Endodermal cell (in vitro differentiated cells): ENCODE data around the gene SGF29. TPM values are rescaled to one million over a fixed set of nuclear protein-coding genes. Genes with fewer than 3 reads are reported as not detected.

Experiments
- DNase-seq: peaks from one replicate; pipeline ENCODE4 v3.0.0-alpha.2; 2017
- H3K27ac ChIP-seq: 2 replicates; pipeline ENCODE4 v1.5.1; 2013; ENCODE audit warnings: mild to moderate bottlenecking, low read depth, low read length, moderate library complexity
- H3K27me3 ChIP-seq: 2 replicates; pipeline ENCODE4 v1.6.1; 2013; ENCODE audit warnings: mild to moderate bottlenecking, low read length, moderate library complexity; ENCODE audit not compliant: insufficient read depth, control insufficient read depth, poor library complexity, severe bottlenecking
- H3K36me3 ChIP-seq: 2 replicates; pipeline ENCODE4 v1.7.0; 2013; ENCODE audit warnings: mild to moderate bottlenecking, low read length, moderate library complexity; ENCODE audit not compliant: control insufficient read depth, insufficient read depth
- H3K4me1 ChIP-seq: one replicate; pipeline ENCODE4 v1.7.0; 2013; ENCODE audit warnings: low read length; ENCODE audit not compliant: control insufficient read depth, insufficient read depth
- H3K4me3 ChIP-seq: 2 replicates; pipeline ENCODE4 v1.5.1; 2013; ENCODE audit warnings: mild to moderate bottlenecking, low read length, moderate library complexity
- H3K9ac ChIP-seq: 2 replicates; pipeline ENCODE4 v1.6.1; 2013; ENCODE audit warnings: mild to moderate bottlenecking, low read length, moderate library complexity; ENCODE audit not compliant: poor library complexity, severe bottlenecking; ENCODE audit errors: extremely low read depth
- H3K9me3 ChIP-seq: 2 replicates; pipeline ENCODE4 v1.6.1; 2013; ENCODE audit warnings: mild to moderate bottlenecking, low read length, moderate library complexity; ENCODE audit not compliant: control insufficient read depth
- H3K27ac Mint-ChIP-seq: 2 replicates; pipeline ENCODE4 v1.8.0; 2020; ENCODE audit warnings: mixed read lengths
- H3K27me3 Mint-ChIP-seq: 2 replicates; pipeline ENCODE4 v1.8.0; 2021; ENCODE audit warnings: mild to moderate bottlenecking, mixed read lengths; ENCODE audit not compliant: insufficient read depth
- H3K36me3 Mint-ChIP-seq: 2 replicates; pipeline ENCODE4 v1.8.0; 2020; ENCODE audit warnings: low read depth, mixed read lengths
- H3K4me1 Mint-ChIP-seq: 2 replicates; pipeline ENCODE4 v1.8.0; 2020; ENCODE audit warnings: mixed read lengths
- H3K4me3 Mint-ChIP-seq: 2 replicates; pipeline ENCODE4 v1.8.0; 2020; ENCODE audit warnings: mild to moderate bottlenecking, moderate library complexity, mixed read lengths
- H3K9me3 Mint-ChIP-seq: 2 replicates; pipeline ENCODE4 v1.8.0; 2020; ENCODE audit warnings: mild to moderate bottlenecking, mixed read lengths
- WGBS, 2 experiments: methylation state at CpG; one replicate each; pipeline versions ENCODE4 v1.1.5 to v1.1.7; 2013; ENCODE audit warnings: missing lambda C conversion rate in 2 of 2, mixed read lengths in 1 of 2; ENCODE audit not compliant: insufficient coverage in 1 of 2, insufficient read length in 1 of 2; 5-methylcytosine and 5-hydroxymethylcytosine counted together
- total RNA-seq, 2 donors: library from RNA; stranded (reverse); fragmentation: NEBNext Ultra II Directional in 1 of 2; extraction: Animal tissue kit (Norgen Biotek cat#: 25700) in 1 of 2; gene quantifications; 2 replicates in 1 of 2; 3 replicates in 1 of 2; pipeline ENCODE4 v1.2.1, GENCODE V29; 2021
- TF ChIP-seq, protein P1 (sequence below): fragments of 200-600 bp; sonication (generic); conservative IDR thresholded peaks from 2 replicates; pipeline ENCODE4 v1.5.0; 2021; ENCODE audit warnings: antibody characterized with exemption, mild to moderate bottlenecking

Gene SGF29
- total RNA-seq, 2 donors from 2014 or later: 16.5 to 18.9 TPM

DNA sequence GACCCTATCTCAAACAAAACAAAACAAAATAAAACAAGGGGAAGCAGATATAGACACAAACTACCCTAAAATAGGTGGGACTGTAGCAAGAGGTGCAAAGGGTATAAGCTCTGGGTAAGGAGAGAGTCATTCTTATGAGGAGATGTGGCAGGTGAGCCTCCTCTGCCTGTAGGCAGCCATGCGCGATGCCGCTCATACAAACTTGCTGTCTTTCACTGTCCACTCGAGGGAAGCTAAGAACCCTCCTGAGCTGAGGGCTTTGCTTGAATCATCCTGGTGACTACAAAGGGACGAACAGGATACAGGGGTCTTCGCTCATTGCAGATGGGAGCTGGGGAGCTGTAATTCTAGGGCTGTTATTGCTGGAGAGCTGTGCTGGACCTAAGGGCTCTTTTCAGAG, 32.3 kb upstream of the SGF29 start:
- WGBS, 2 experiments: 86 to 92% methylated on average over 4 to 6 of the region's 6 CpGs
- Histone ChIP-seq H3K36me3 (no peaks in the 10 kb centered on the region), H3K9me3 (peaks cover 9% of the 10 kb centered on the region), H3K27ac (no peak overlapping the region), H3K4me3 (no peak overlapping the region), H3K9ac (no peak overlapping the region), H3K4me1 (no peaks in the 10 kb centered on the region), H3K27me3 (no peaks in the 10 kb centered on the region)
- peaks cover 18% of the 10 kb centered on the region for H3K9me3 Mint-ChIP-seq
- no peak for DNase-seq
- TF ChIP-seq, protein P1, sequence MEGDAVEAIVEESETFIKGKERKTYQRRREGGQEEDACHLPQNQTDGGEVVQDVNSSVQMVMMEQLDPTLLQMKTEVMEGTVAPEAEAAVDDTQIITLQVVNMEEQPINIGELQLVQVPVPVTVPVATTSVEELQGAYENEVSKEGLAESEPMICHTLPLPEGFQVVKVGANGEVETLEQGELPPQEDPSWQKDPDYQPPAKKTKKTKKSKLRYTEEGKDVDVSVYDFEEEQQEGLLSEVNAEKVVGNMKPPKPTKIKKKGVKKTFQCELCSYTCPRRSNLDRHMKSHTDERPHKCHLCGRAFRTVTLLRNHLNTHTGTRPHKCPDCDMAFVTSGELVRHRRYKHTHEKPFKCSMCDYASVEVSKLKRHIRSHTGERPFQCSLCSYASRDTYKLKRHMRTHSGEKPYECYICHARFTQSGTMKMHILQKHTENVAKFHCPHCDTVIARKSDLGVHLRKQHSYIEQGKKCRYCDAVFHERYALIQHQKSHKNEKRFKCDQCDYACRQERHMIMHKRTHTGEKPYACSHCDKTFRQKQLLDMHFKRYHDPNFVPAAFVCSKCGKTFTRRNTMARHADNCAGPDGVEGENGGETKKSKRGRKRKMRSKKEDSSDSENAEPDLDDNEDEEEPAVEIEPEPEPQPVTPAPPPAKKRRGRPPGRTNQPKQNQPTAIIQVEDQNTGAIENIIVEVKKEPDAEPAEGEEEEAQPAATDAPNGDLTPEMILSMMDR: no peak
- no peaks in the 10 kb centered on the region for H3K36me3 Mint-ChIP-seq
- no peak overlapping the region for H3K27ac Mint-ChIP-seq
- no peaks in the 10 kb centered on the region for H3K27me3 Mint-ChIP-seq
- no peak overlapping the region for H3K4me3 Mint-ChIP-seq
- no peaks in the 10 kb centered on the region for H3K4me1 Mint-ChIP-seq

- WGBS, 2 experiments: 86 to 90% methylated on average over 11 of the region's 11 CpGs
- H3K4me3 Mint-ChIP-seq: no peak overlapping the region
- no peak overlapping the region for H3K9ac ChIP-seq
These were observed 30.9 kb upstream of the SGF29 start for GRCh38 chr16:28522792-28523191.

GRCh38 chr16:28524681-28525171, 29.0 kb upstream of the SGF29 start:
- Mint-ChIP-seq H3K27me3 (no peaks in the 10 kb centered on the region), H3K4me1 (no peaks in the 10 kb centered on the region), H3K27ac (no peak overlapping the region), H3K36me3 (no peaks in the 10 kb centered on the region), H3K4me3 (no peak overlapping the region), H3K9me3 (peaks cover 20% of the 10 kb centered on the region)
- TF ChIP-seq, protein P1: no peak
- Histone ChIP-seq H3K9me3 (peaks cover 9% of the 10 kb centered on the region), H3K27me3 (no peaks in the 10 kb centered on the region), H3K36me3 (no peaks in the 10 kb centered on the region), H3K27ac (no peak overlapping the region), H3K4me1 (no peaks in the 10 kb centered on the region), H3K9ac (no peak overlapping the region), H3K4me3 (no peak overlapping the region)
- WGBS, 2 experiments: 85 to 93% methylated on average over 6 of the region's 6 CpGs
- no peak for DNase-seq

More at GRCh38 chr16:28522792-28523191, 30.9 kb upstream of the SGF29 start:
- Mint-ChIP-seq H3K9me3 (peaks cover 20% of the 10 kb centered on the region), H3K4me1 (no peaks in the 10 kb centered on the region), H3K27me3 (no peaks in the 10 kb centered on the region), H3K36me3 (no peaks in the 10 kb centered on the region), H3K27ac (no peak overlapping the region)
- H3K27ac ChIP-seq: no peak overlapping the region
- DNase-seq: no peak
- peaks cover 9% of the 10 kb centered on the region for H3K9me3 ChIP-seq
- H3K4me1 ChIP-seq: no peaks in the 10 kb centered on the region
- no peaks in the 10 kb centered on the region for H3K27me3 ChIP-seq
- no peak overlapping the region for H3K4me3 ChIP-seq
- TF ChIP-seq, protein P1: no peak
- no peaks in the 10 kb centered on the region for H3K36me3 ChIP-seq
